IMR-90 (cell line): ENCODE data around the gene GRAMD1A.
"Not testable (repeated sequence)": the region's sequence is repeated elsewhere in the genome, so short reads cannot be mapped to it uniquely, and the experiment has no call there.

Source experiments
- MAFK ChIP-seq: IDR thresholded peaks from 2 replicates; pipeline ENCODE4 v1.6.1; 2012; ENCODE audit warnings: low read depth, low read length, improper control_type of control experiment
- NFE2L2 ChIP-seq: fragments of 150-350 bp; IDR thresholded peaks from 2 replicates; pipeline ENCODE4 v1.6.1; 2016; ENCODE audit warnings: low read depth, mild to moderate bottlenecking, low read length
- POLR2A ChIP-seq: IDR thresholded peaks from 2 replicates; pipeline ENCODE4 v1.6.1; 2012; ENCODE audit warnings: mild to moderate bottlenecking, low read depth, low read length
- TF ChIP-seq, protein P1 (sequence below): conservative IDR thresholded peaks from 2 replicates; pipeline ENCODE4 v1.5.1; 2012; ENCODE audit warnings: mild to moderate bottlenecking, low read depth, low read length, improper control_type of control experiment
- TF ChIP-seq, protein P2 (sequence below): fragments of 150-350 bp; IDR thresholded peaks from 2 replicates; pipeline ENCODE4 v1.6.1; 2016; ENCODE audit warnings: low read depth, mild to moderate bottlenecking, low read length, moderate library complexity, borderline replicate concordance

DNA sequence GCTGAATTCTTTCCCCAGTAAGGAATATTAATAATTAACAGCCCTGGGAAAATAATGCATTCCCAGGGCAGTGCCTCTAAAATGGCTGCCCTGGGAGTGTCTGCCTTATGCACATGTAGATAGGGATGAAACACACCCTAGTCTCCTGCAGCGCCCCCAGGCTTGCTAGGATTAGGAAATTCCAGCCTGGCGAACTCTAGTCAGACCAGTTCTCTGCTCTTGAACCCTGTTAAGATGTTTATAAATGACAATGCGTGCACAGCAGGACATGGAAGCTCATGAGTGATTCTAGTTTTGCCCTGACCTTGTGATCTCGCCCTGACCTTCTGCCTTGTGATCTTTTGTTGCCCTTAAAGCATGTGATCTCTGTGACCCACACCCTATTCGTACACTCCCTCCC lies 34.6 kb upstream of the GRAMD1A start:
- TF ChIP-seq, protein P1, sequence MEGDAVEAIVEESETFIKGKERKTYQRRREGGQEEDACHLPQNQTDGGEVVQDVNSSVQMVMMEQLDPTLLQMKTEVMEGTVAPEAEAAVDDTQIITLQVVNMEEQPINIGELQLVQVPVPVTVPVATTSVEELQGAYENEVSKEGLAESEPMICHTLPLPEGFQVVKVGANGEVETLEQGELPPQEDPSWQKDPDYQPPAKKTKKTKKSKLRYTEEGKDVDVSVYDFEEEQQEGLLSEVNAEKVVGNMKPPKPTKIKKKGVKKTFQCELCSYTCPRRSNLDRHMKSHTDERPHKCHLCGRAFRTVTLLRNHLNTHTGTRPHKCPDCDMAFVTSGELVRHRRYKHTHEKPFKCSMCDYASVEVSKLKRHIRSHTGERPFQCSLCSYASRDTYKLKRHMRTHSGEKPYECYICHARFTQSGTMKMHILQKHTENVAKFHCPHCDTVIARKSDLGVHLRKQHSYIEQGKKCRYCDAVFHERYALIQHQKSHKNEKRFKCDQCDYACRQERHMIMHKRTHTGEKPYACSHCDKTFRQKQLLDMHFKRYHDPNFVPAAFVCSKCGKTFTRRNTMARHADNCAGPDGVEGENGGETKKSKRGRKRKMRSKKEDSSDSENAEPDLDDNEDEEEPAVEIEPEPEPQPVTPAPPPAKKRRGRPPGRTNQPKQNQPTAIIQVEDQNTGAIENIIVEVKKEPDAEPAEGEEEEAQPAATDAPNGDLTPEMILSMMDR, result not testable (repeated sequence)
- not testable (repeated sequence) for TF ChIP-seq POLR2A, NFE2L2, MAFK
- TF ChIP-seq, protein P2, sequence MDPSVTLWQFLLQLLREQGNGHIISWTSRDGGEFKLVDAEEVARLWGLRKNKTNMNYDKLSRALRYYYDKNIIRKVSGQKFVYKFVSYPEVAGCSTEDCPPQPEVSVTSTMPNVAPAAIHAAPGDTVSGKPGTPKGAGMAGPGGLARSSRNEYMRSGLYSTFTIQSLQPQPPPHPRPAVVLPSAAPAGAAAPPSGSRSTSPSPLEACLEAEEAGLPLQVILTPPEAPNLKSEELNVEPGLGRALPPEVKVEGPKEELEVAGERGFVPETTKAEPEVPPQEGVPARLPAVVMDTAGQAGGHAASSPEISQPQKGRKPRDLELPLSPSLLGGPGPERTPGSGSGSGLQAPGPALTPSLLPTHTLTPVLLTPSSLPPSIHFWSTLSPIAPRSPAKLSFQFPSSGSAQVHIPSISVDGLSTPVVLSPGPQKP, result not testable (repeated sequence)
